HG03135 (cell line): ENCODE data around the gene MRPL55.

ENCODE experiments used
- ATAC-seq: cut with Tn5 transposase; IDR thresholded peaks from one replicate; pipeline ENCODE4 v1.9.1; 2021; ENCODE audit warnings: mild to moderate bottlenecking, moderate library complexity; ENCODE audit not compliant: unreplicated experiment

MRPL55 gene

DNA sequence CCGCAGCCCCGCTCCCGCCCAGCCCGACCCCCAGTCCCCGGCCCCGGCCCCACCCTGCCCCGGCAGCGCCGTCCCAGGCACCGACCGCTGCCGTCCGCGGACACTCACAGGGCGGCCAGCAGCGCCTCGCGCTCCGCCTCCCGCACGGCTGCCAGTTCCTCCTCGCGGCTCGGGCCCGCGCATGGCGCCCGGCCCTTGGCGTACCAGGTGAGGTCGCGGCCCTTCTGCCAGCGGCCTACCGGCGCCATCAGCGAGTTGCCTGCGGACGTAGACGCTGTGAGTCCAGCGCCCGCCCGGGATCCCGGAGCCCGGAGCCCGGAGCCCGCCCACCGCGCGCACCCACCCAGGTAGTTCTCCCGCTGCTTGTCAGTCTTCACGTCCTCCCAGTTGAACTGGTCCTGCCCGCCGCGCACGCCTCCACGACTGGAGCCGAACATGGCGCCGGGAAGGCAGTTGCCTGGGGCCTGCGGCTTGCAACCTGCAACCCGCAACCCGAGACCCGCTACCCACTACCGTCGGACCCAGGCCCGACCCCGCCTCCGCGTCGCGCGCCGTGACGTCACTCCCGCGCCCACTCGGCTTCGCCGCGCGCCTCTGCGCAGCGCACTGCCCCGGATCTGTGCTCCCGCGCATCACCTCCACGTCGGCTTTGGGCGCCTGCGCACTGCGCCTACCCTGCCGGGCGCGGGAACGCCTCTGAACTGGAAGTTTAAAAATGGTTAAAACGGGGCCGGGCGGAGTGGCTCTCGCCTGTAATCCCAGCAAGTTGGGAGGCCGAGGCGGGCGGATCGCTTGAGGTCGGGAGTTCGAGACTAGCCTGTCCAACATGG is 6.1 kb downstream of the MRPL55 start, which contains the start of gene C1orf35:
C1orf35 (minus strand) TSS at position 535 of the 830 bp plus-strand sequence; CDS start at position 437, 98 bp downstream.
- ATAC-seq, result peak; percentile 68

DNA sequence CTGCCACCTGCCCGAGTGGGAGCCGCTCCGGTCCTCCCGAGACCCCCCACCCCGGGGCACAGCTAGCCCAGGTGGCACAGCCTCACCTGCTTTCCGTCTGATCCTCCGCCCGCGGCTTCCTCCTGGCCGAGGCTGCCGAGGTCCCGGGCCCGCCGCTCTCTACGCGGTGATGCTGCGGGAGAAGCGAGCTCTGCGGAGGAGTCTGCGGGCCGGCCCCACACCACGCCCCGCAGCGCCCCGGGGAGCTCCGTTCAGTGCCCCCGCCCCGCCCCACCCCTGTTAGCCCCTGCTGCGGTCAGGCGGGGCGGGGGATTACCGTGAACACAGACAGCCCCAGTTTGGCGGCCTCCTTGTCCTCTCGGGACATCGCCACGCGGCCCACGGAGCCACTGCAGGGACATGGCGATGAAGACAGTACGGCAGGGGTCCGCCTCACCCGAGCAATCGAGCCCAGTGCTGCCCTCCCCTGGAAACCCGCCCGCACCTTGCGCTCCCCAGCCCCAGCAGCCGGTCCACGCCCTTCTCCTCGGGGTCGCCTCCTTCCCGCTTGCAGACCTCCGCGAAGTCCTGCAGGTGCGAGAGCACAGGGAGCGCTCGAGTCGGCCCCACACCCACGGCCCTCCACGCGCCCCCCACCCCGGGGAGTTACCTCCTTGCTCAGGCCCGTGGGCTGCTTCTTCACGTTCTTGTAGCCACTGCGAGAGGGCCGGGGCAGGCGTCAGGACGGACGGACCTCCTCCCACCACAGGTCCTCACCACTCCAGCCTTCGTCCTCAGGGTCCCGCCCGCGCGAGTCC is 6.9 kb downstream of the MRPL55 start:
- ATAC-seq, result peak; percentile 2

DNA sequence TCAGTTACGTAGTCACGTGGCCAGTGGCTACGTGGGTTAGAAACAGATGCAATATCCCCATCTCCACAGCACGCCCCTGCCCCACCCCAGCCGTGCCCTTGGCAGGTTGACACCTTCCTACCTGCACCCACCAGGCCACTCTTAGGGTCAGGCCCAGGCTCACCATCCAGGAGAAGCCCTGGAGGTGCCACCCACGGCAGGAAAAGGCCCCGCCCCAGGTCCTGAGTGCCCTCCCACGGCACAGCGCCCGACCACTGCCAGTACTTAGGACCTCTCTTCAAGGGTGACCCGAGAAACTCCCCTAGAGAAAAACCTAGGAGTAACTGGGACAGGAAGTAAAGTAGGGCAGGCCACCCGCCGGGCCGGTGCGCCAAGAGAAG is 7.5 kb downstream of the MRPL55 start:
- ATAC-seq, result no peak

DNA sequence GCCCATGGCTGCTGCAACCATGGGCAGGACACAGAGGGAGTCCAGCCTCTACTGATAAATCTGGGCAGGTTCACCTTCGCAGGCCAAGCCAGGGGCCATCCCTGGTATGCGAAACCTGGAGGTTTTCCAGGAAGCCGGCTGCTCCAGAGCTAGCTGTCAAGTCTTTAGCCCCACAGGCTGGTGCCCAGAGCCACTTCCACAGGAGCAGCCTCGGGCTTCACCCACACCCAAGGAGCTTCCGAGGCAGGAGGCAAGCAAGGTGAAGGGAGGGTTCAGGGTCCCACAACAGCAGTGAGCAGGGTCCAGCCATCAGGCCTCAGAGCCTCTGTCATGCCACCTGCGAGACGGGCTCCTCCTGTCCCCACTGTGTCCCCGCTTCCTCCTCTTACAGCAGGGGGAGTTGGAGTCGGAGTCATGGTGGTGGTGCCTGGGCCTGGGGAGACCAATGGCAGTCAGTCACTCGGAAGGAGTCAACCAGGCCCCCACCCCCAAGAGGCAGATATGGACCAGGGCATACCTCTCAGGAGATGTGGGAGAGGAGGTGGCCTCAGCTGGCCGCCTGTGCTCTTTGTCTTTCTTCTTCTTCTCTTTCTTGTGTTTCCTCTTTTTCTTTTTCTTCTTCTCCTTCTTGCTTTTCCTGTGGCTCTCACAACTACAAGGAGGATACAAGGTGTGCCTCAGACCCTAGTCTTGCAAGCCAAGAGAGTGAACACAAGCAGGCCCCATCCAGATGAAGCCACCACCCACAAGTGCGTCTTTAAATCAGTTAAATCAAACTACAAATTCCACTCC is 8.1 kb downstream of the MRPL55 start:
- no peak for ATAC-seq

DNA sequence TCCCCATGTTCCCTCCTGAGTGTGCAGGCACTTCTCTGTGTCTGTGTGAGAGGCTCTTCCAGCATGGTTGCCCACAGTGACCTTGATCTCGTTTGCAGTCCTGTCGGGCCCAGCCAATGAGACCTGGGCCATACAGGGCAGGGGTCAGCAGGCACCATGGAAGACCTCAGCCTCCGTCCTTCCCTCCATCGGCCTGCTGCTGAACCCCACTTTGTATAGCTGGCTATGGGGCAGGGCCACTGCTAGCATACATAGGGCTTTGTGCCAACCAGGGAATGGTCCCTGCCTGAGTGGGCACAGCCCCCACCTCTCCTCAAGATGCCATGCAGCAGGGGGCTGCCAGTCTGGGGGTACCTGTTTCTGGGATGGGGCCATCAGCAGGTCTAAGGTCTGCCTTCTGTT is 9.8 kb downstream of the MRPL55 start:
- no peak for ATAC-seq

DNA sequence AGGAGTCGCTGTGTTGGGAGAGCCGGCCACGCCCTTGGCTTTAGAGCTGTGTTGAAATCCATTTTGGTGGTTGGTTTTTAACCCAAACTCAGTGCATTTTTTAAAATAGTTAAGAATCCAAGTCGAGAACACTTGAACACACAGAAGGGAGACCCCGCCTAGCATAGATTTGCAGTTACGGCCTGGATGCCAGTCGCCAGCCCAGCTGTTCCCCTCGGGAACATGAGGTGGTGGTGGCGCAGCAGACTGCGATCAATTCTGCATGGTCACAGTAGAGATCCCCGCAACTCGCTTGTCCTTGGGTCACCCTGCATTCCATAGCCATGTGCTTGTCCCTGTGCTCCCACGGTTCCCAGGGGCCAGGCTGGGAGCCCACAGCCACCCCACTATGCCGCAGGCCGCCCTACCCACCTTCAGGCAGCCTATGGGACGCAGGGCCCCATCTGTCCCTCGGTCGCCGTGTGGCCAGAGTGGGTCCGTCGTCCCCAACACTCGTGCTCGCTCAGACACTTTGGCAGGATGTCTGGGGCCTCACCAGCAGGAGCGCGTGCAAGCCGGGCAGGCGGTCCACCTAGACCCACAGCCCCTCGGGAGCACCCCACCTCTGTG is 10.7 kb downstream of the MRPL55 start:
- ATAC-seq, result no peak

DNA sequence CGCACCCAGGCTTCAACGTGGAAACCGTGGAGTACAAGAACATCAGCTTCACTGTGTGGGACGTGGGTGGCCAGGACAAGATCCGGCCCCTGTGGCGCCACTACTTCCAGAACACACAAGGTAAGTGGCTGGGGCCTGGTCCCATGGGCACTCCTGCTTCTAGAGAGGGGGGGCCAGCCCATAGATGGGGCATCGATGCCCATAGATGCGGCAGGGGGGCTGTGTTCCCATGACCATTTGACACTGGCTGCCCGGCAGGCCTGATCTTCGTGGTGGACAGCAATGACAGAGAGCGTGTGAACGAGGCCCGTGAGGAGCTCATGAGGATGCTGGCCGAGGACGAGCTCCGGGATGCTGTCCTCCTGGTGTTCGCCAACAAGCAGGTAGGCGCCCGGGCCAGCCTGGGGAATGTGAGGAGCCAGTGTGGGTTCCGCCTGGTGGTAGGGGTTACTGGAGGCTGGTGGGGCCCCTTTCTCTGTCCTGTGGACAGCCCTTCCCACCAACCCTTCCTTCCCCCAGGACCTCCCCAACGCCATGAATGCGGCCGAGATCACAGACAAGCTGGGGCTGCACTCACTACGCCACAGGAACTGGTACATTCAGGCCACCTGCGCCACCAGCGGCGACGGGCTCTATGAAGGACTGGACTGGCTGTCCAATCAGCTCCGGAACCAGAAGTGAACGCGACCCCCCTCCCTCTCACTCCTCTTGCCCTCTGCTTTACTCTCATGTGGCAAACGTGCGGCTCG is 11.6 kb downstream of the MRPL55 start:
- no peak for ATAC-seq

DNA sequence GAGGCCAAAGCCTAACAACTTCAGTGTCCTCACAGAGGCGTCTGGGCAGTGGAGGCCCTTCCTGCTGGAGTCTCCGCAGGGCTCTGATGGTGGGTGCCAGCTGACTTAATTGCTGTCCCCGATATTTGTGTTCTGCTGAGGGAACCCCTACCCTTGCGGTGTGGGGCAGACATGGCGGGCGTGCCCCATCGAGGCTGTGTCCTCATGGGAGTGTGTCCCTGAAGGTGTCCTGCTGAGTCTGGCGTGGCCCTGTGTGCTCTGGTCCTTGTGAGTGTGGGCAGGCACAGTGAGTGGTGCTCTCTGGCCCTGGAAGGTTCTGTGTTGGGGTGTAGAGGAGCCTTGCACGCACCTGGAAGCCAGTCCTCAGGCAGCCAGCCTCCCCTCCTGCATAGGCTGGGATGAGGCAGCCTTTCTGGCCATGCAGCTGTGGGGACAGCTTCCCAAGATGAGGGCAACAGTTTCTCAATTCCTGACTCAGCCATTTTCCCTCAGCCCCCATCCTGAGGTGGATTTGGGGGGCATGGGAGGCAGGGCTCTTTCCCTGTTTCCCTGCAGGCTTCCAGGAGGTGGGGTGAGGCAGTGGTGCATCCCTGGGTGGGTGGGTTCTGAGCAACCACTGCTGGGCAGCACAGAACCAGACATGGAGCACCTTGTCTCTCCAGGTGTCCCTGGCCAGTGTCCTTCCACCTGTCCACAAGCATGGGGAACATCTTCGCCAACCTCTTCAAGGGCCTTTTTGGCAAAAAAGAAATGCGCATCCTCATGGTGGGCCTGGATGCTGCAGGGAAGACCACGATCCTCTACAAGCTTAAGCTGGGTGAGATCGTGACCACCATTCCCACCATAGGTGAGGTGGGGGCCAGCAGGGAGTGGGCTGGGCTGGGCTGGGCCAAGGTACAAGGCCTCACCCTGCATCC is 12.4 kb downstream of the MRPL55 start:
- ATAC-seq, result no peak

DNA sequence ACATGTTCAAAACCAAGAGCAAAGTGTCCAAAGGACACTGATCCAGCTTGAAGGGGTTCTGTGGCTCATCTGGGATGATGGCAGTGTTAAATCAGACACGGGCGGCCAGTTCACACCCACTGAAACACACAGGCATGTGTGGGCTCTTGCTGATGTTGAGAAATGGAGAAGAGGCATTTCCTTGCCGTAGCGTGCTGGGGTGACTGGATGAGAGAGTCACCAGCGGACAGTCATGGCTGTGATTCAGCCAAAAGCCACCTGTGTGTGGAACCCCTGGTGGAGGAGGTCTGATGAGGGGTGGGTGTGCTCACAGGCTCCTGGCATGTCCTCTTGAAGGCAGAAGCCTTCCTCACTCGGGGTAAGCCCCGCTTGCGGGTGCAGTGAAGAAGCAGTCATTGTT is 13.2 kb downstream of the MRPL55 start:
- no peak for ATAC-seq

DNA sequence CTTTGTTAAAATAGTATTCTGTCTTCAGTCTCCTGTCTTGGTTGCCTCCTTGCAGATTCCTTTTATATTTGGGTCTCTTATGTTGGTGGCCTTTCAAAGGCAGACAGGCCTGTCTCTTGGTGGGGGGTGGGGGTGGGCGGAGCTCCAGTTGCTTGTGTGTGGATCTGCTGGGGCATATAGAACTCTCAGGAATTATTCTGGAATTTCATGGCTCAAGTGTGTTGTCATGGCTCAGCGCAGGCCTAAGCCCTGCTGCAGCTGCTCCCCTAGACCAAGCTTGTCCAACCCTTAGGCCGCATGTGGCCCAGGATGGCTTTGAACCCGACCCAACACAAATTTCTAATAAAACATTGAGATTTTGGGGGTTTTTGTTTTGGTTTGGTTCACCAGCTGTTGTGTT is 13.9 kb downstream of the MRPL55 start:
- no peak for ATAC-seq

DNA sequence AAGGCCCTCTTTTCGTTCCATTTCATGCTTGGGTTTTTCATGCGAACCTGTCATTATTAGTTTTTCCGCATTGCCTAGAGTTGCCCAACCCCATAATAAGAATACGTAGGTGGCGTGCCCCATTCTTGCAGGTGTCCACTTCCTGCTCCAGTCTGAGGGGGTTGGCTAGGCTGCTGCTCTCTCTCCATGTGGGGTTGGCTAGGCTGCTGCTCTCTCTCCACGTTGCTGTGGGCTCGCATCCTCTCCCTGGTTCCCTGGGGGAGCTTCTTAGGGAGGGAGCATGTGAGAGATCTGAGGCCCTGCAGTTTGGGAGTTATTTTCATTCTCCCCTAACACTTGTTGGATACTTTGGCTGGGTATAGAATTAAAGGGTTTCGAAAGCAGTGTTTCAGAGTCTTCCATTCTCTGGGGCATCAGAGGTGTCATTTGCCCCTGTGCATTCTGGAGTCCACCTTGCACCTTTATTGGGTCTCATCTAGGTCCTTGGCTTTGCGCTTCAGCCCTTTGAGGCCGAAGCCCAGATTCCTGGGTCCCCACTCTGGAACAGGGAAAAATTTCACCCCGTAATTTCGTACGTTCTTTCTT is 14.6 kb downstream of the MRPL55 start:
- no peak for ATAC-seq

DNA sequence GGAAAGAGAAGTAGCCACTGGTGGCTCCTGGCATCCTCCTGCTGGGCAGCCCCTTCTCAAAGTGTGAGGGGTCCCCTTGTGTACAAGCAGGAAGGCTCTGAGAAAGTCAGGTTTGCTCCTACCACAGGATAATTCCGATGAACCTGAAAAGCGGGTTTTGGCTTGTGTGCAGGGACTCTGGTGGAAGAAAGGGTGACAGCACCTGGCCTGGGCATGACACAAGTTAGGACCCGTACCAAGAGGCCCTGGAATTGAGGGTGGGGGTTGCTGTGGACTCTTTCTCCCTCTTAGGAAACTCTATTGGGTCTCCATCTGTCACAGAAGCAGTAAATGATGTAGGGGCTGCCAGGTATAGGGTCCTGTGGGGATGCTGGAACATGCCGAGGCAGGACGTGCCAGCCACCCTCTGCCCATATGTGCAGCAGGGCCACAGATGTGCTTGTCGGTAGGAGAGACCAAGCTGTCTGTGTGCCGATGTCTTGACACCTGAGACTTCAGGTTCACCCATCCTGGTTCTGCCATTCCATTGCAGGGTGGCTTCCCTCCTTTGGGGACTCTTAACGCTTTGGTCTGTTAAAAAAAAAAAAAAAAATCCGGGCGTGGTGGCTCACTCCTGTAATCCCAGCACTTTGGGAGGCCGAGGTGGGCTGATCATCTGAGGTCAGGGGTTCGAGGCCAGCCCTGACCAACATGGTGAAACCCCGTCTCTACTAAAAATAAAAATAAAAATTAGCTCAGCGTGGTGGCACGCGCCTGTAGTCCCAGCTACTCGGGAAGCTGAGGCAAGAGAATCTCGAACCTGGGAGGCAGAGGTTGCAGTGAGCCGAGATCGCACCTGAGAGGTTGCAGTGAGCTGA is 15.8 kb downstream of the MRPL55 start:
- ATAC-seq, result no peak

DNA sequence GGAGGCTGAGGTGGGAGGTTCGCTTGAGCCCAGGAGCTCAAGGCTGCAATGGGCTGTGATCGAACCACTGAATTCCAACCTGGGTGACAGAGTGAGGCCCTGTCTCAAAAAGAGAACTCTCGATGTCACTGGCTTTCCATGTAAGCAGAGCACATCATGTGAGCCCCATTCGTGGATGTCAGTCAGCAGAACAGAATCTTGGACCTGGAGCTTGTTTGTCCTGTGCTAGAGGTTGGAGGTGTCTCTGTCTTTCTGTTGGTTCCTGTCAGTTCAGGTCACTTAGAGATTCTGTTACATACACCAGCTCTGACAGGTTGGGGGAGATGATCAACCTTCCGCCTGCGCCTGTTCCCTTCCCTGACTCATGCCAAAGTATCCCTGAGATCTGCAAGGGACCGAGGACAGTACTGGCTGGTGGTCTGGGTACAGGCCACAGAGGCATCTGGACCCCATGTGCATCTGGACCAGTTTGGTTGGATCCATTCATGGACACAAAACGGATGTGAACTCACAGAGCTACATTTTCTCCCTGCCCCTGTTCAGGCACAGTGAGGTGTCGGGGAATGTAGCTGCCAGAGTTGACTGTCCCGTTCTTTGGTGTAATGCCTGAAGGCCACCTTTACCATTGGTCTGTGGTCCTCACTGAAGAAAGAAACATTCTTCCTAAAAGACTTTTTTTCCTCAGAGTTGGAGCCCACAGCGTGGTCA is 16.6 kb downstream of the MRPL55 start:
- ATAC-seq, result no peak

DNA sequence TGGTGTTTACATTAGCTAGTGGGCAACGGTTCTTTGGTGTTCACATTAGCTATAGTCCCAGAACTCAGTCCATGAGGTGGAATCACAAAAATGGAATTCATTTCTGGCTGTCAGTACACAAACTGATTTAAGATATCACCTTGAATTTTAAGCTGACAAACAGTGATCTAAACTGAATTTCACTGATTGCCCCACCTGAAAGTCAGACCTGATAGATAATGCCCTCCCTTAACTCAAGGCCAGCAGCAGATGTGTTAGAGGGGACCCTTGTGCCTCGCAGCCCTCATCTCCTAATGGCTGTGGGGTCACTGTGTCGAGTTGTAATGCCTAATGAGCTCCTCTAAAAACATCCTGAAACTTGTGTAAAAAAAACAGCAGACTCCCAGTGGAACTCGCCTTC is 18.0 kb downstream of the MRPL55 start:
- no peak for ATAC-seq

DNA sequence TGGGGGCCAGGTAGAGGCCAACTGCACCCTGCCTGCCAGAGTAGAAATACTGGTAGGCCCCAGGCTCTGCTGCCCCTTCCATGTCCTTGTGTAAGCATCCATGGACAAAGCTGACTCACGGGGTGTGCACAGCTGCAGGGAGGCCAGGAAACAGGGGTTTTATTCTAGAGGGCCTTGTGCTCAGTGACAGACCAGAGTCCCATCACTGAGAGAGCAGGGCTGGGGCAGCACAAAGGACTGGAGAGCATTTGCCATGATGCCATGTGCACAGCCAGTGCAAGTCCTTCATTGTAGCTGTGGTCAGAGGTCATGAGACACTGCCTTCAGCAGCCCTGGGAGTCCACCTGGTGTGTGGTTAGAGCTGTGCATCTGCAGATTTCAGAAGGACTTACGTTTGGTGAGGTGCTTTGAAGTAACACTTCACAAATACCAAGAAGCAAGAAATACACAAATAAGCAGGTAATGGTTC is 18.5 kb downstream of the MRPL55 start:
- no peak for ATAC-seq

DNA sequence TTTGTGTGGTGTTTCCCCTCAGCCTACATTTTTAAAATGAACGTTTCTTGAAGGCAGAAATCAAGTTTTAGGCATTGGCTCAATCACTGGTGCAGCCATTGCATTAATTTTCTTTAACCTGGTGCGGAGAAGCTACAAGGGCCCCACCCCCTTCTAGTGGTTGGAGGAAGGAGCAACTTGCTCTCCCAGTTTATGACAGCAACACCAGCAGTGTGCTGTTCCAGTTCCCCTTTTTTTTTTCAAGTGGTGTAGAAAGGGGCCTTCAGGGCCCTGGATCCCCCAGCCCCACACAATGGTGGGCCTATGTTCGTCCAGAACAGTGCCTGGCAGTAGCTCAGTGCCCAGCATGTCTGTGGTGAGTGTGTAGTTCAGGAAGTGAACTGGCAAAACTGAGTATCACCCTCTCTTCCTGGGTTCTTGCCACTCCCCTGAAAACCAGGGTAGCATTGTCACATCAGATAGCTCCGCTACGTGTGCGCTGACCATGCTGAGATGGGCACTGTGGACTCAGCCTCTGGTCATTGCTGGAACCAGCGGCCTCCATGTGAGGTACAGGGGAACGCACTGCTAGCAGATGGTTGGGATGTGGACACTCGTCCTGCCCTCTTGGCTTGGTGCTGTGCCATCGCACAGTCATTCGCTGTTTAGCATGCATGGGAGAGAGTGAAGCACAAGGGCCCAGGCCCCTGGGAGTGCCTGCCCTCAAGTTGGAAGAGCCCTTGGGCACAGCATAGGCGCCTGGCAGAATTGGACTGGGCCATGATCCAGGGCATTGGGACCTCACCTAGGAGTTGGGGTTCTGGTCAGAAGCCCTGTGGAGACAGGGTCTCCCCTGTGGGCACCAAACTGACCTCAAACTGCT is 19.3 kb downstream of the MRPL55 start:
- ATAC-seq, result no peak
